ENCODE data around the gene KCNQ4. TPM values are rescaled to one million over a fixed set of nuclear protein-coding genes. Genes with fewer than 3 reads are reported as not detected.

The KCNQ4 gene
- total and polyA plus RNA-seq, 10 of the 15 experiments (the other 5 are each of a cell fraction or from before 2014, with no cell fraction given) = 0.04 to 0.18 (median 0.08) TPM; not detected in 2

DNA sequence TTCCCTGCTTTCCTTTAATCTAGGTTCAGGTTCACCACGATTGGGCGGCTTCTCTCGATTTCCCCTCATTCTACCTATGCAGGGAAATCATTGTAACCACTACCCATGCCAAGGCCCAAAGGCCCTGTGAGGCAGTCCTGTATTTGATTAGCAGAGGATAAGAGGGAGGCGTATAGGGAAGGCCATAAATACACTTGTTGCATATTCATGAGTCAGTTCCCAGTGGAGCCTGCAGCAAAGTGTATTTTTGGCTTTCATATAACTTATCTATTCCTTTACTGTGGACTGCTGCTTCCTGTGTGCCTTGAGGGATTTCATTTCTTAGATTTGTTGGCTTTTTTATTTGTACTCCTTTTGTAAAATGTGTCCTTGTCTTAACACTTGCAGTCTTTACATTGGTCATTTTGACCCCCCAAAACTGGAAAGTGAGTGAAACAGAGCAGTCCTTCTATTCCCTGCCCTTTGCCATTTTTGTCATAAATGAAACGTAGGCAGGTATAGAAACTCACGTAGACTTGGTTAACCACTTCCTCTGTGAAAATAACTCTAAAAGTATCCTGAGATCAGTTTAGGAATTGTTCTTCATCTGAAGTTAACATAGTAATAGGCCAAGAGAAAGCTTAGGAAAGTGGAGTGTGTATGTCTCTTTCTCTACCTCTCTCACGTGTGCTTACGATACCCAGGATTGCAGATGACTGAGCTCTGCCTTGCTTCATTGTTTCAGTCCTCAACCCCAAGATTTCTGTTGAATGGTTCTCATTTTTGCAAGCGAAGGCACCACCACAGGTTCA lies 19.6 kb upstream of the KCNQ4 start (continued):
- TF ChIP-seq ASH2L (IDR thresholded peaks at IDR 0.05; ENCODE audit: borderline replicate concordance, low read depth) = no peak
- TF ChIP-seq ZNF622 (IDR thresholded peaks at IDR 0.05) = no peak
- TF ChIP-seq CREM (IDR thresholded peaks at IDR 0.05; ENCODE audit: low read depth) = peak; percentile 74
- TF ChIP-seq, protein P1, sequence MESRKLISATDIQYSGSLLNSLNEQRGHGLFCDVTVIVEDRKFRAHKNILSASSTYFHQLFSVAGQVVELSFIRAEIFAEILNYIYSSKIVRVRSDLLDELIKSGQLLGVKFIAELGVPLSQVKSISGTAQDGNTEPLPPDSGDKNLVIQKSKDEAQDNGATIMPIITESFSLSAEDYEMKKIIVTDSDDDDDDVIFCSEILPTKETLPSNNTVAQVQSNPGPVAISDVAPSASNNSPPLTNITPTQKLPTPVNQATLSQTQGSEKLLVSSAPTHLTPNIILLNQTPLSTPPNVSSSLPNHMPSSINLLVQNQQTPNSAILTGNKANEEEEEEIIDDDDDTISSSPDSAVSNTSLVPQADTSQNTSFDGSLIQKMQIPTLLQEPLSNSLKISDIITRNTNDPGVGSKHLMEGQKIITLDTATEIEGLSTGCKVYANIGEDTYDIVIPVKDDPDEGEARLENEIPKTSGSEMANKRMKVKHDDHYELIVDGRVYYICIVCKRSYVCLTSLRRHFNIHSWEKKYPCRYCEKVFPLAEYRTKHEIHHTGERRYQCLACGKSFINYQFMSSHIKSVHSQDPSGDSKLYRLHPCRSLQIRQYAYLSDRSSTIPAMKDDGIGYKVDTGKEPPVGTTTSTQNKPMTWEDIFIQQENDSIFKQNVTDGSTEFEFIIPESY (IDR thresholded peaks at IDR 0.05) = no peak
- TF ChIP-seq HDGF (IDR thresholded peaks at IDR 0.05) = no peak
- no peak for TF ChIP-seq PAX5 (IDR thresholded peaks at IDR 0.05; ENCODE audit: borderline replicate concordance, low read depth, low read length)
- TF ChIP-seq FOXK2 (IDR thresholded peaks at IDR 0.05) = no peak
- no peak for TF ChIP-seq WRNIP1 (IDR thresholded peaks at IDR 0.05; ENCODE audit: borderline replicate concordance, low read depth, low read length)
- no peak for TF ChIP-seq MTA3 (IDR thresholded peaks at IDR 0.05; ENCODE audit: borderline replicate concordance, low read length)
- TF ChIP-seq SMARCA5 (IDR thresholded peaks at IDR 0.05) = peak; percentile 50; the same call in 1 of the 2 replicates
- no peak for TF ChIP-seq NFXL1 (IDR thresholded peaks at IDR 0.05; ENCODE audit: borderline replicate concordance)
- TF ChIP-seq, protein P2, sequence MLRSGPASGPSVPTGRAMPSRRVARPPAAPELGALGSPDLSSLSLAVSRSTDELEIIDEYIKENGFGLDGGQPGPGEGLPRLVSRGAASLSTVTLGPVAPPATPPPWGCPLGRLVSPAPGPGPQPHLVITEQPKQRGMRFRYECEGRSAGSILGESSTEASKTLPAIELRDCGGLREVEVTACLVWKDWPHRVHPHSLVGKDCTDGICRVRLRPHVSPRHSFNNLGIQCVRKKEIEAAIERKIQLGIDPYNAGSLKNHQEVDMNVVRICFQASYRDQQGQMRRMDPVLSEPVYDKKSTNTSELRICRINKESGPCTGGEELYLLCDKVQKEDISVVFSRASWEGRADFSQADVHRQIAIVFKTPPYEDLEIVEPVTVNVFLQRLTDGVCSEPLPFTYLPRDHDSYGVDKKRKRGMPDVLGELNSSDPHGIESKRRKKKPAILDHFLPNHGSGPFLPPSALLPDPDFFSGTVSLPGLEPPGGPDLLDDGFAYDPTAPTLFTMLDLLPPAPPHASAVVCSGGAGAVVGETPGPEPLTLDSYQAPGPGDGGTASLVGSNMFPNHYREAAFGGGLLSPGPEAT (IDR thresholded peaks at IDR 0.05; ENCODE audit: low read depth) = peak; percentile 72; the same call in 1 of the 2 replicates
- peak; percentile 94 for TF ChIP-seq RUNX3 (IDR thresholded peaks at IDR 0.05; ENCODE audit: low read length)
- TF ChIP-seq, protein P3, sequence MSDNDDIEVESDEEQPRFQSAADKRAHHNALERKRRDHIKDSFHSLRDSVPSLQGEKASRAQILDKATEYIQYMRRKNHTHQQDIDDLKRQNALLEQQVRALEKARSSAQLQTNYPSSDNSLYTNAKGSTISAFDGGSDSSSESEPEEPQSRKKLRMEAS (IDR thresholded peaks at IDR 0.05; ENCODE audit: low read depth, low read length) = no peak
- peak; percentile 13; the same call in 1 of the 2 replicates for TF ChIP-seq JUNB (IDR thresholded peaks at IDR 0.05)
- TF ChIP-seq, protein P4, sequence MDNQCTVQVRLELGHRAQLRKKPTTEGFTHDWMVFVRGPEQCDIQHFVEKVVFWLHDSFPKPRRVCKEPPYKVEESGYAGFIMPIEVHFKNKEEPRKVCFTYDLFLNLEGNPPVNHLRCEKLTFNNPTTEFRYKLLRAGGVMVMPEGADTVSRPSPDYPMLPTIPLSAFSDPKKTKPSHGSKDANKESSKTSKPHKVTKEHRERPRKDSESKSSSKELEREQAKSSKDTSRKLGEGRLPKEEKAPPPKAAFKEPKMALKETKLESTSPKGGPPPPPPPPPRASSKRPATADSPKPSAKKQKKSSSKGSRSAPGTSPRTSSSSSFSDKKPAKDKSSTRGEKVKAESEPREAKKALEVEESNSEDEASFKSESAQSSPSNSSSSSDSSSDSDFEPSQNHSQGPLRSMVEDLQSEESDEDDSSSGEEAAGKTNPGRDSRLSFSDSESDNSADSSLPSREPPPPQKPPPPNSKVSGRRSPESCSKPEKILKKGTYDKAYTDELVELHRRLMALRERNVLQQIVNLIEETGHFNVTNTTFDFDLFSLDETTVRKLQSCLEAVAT (IDR thresholded peaks at IDR 0.05) = no peak
- no peak for TF ChIP-seq RBBP5 (conservative IDR thresholded peaks at IDR 0.05)
- TF ChIP-seq POLR2AphosphoS5 (IDR thresholded peaks at IDR 0.05; ENCODE audit: low read length) = no peak
- TF ChIP-seq SMAD5 (IDR thresholded peaks at IDR 0.05; ENCODE audit: low read depth) = no peak
- no peak for TF ChIP-seq MYC (IDR thresholded peaks at IDR 0.05; ENCODE audit: insufficient read depth, insufficient read length, insufficient replicate concordance, low read length, severe bottlenecking)
- TF ChIP-seq, protein P5, sequence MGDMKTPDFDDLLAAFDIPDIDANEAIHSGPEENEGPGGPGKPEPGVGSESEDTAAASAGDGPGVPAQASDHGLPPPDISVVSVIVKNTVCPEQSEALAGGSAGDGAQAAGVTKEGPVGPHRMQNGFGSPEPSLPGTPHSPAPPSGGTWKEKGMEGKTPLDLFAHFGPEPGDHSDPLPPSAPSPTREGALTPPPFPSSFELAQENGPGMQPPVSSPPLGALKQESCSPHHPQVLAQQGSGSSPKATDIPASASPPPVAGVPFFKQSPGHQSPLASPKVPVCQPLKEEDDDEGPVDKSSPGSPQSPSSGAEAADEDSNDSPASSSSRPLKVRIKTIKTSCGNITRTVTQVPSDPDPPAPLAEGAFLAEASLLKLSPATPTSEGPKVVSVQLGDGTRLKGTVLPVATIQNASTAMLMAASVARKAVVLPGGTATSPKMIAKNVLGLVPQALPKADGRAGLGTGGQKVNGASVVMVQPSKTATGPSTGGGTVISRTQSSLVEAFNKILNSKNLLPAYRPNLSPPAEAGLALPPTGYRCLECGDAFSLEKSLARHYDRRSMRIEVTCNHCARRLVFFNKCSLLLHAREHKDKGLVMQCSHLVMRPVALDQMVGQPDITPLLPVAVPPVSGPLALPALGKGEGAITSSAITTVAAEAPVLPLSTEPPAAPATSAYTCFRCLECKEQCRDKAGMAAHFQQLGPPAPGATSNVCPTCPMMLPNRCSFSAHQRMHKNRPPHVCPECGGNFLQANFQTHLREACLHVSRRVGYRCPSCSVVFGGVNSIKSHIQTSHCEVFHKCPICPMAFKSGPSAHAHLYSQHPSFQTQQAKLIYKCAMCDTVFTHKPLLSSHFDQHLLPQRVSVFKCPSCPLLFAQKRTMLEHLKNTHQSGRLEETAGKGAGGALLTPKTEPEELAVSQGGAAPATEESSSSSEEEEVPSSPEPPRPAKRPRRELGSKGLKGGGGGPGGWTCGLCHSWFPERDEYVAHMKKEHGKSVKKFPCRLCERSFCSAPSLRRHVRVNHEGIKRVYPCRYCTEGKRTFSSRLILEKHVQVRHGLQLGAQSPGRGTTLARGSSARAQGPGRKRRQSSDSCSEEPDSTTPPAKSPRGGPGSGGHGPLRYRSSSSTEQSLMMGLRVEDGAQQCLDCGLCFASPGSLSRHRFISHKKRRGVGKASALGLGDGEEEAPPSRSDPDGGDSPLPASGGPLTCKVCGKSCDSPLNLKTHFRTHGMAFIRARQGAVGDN (IDR thresholded peaks at IDR 0.05) = peak; percentile 75
- TF ChIP-seq CBX3 (IDR thresholded peaks at IDR 0.05; ENCODE audit: borderline replicate concordance, low read depth) = no peak
- no peak for TF ChIP-seq BRCA1 (IDR thresholded peaks at IDR 0.05; ENCODE audit: low read depth, low read length)

All from GM12878 (cell line).